IPS-NIHi7 (cell line): Measurements from ENCODE around the gene GBP2.
"Not testable (repeated sequence)": the region's sequence is repeated elsewhere in the genome, so short reads cannot be mapped to it uniquely, and the experiment has no call there.

Source experiments
- DNase-seq: peaks from one replicate; pipeline ENCODE4 v3.0.0; 2012; ENCODE audit warnings: mixed read lengths; ENCODE audit errors: extremely low spot score

Gene GBP2

DNA sequence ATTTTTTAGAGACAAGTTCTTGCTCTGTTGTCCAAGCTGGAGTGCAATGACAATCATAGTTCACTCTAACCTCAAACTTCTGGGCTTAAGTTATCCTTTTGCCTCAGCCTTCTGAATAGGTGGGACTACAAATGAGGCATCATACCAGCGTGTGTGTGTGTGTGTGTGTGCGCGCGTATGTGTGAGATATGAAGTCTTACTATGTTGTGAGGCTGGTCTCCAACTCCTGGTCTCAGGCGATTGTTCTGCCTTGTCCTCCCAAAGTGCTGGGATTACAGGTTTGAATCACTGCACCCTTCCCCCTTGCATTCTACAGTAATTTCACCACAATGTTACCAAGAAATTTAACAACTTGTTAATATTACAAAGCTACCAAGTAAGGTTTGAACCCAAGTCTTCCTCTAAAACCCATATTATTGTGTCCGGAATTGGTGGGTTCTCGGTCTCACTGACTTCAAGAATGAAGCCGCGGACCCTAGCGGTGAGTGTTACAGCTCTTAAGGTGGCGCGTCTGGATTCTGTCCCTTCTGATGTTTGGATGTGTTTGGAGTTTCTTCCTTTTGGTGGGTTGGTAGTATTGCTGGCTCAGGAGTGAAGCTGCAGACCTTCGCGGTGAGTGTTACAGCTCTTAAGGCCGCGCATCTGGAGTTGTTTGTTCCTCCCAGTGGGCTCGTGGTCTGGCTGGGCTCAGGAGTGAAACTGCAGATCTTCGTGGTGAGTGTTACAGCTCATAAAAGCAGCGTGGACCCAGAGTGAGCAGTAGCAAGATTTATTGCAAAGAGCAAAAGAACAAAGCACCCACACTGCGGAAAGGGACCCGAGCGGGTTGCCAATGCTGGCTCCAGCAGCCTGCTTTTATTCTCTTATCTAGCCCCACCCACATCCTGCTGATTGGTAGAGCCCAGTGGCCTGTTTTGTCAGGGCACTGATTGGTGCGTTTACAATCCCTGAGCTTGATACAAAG lies 970 bp upstream of the GBP2 start:
- DNase-seq: not testable (repeated sequence)

DNA sequence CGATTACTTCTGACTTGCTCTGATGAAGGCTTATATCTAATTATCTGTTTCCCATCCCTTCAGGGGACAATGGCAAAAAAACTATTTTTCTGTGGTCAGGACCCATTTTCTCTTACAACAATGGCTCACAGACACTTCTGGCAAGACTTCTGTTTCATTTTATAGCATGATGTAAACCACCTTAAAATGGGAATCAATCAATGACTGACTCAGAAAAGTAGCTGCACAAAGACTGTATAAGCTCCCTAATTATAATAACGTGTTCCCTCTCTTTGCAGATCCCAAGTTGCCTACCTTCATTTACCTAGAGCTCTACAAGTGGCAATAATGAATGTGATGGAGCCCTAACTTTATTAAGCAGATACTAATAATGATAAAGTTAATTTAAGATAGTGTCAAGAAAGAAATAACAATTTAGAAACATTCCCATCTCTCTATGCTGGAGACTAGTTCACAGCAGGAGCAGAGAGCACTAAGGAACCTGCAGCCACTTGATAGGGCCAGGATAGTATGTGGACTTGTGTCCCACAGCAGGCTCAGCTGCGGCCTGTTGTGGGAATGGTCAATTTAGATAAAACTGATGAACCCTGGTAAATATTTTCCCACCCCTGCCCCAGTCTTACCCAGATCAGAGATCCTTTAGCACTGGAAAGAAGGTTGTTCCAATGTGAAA lies 538 bp downstream of the GBP2 start:
- peak; percentile 15 for DNase-seq

DNA sequence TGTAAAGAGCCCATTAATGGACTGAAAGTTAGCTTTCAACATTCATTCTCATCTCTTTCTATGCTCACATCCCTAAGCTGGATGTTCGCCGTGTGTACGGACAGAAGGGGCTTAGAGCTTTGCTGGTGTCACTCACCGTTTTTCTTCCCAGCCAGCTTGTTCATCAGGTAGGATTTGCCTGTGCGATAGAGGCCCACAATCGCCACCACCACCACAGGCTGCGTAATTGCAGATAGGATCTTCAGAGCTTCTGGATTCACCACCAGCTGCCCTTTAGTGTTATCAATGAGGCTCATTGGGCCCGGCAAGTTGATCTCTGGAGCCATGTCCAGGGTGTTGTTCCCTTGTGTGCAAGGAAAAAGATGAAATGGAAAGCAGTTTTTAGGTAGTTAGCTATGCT lies 4.3 kb downstream of the GBP2 start:
- DNase-seq: no peak

DNA sequence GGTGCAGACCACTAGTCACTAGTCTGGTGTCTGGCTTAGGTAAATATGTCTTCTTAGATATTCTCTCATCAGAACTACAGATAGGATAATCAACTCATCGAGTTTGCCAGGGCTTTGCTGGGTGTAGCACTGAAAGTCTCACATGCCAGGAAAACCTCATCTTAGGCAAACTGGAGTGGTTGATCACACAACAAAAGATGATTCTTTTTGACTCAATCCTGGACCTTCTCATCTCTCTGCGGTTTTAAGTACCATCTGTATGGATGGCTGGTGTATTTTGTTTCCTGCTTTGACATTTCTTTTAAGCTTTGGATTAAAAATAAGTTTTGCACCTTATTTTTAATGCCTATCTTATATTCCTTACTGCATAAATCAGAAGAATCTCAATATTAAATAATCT lies 11.3 kb downstream of the GBP2 start:
- DNase-seq: no peak

DNA sequence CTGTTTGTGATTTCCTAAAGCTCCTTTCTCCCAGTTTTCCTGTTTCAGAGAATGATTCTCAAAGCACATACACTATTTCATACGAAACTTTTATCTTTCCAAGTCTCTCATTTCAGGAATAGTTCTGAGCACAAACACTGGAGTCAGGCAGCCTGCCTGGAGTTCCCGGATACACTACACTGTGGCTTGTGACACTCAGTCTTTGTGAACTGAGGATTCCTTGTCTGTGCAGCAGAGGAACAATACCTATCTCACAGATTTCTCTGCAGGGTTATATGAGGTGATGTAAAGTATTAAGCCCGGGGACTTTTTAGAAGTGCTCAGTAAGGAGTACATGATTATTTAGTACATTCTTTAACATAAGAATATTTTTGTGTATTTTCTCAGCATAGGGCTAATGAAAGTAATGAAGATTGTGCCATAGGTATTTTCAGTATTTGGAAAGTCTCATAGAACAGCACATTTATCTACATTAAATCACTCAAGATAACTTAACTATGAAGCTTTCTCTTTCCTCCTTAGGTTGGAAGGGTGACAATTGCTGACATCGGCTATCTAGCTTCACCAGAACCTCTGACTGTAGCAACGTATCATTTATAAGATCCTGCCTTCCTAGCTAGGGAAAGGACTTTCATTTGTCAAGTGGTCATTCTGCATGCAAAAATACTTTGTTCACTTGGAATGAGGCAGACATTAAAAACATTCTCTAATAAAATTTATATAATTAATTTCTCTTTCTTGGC lies 12.9 kb downstream of the GBP2 start:
- DNase-seq: no peak

DNA sequence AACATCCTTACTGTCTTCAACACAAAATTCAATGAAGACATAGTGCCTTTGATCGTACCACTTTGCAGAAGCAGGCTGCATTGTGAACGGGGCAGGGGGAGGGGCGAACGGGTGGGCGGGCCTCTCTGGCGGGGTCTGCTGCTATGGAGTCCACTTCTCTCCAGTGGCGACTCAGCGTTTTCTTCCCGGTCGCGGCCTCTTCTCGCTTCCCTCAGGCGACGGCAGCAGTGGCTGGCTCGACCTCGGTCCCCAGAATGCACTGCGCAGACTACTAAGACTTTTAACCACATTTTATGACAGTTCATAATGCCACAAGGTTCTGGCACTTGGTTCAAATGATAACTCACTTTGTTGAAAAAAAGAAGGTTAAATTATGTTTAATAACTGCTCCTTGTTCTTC lies 21.2 kb downstream of the GBP2 start:
- DNase-seq: peak; percentile 16

DNA sequence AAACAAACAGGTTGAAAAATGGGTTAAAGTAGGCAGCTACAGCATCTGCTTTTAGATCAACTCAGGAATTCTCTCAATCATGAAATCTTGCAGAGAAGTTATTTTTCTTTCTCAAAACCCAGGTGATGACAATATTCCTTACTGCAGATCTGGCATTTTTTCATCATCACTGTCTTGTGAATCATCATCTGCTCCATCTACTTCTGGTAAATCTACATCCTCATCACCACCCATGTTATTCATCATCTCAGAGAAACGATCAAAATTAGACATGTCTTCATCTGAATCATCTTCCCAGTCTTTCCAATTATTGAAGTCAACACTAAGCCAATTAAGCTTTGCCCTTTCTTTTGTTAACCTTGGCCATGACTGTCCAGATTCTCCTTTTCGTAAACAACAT lies 21.8 kb downstream of the GBP2 start:
- no peak for DNase-seq

DNA sequence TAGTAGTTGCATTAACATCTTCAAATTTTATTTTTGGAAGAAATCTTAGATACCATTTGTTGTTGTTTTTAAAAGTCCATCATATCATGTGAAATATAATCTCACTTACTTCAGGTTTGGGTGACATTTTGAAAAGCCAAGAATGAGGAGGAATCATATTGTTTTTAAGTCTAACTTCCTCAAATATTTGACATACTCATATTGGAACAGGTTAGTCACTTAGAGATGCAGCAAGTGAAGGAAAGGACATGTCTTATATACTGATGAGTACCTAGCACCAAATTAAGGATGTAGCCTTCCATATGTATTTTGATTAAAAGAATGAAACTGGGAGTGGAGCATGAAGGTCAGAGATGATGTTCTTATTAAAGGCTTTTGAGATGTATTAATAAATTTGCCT lies 23.9 kb downstream of the GBP2 start:
- no peak for DNase-seq

DNA sequence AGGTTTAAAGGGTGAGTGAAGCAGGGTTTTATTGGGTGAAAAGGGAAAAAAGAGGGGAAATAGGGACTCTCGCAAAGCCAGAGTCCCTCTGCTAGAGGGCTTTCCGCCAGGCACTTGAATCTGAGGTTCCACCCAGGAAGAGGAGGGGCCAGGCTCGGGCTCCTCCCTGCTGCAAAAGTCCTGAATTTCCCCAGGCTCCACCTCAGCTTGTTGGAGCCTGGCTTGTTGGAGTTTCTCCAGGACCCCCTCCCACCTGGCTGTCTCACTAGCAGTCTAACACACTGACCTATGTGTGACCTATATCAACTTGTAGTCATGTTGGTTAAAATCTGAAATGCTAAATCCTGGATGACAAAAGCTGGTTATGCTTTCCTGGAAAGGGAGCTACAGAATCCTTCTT lies 25.5 kb downstream of the GBP2 start:
- peak; percentile 13 for DNase-seq

DNA sequence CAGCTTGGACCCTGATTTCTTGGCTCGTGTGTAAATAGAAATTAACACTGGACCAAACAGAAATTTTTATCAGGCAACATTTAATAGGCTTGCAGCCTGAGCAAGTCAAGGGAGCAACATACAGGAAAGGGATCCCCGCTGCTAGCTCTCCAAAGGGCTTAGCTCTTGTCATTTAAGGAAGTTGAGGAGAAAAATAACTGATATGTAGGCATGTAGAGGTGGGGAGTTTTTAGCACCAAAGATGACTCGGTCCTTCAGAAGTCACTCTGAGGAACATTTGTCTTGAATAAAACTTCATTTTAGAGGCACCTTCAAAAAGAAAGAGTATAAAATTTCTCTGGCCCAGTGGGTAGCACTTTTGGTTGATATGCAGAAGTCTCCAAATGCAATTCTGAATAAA lies 27.1 kb downstream of the GBP2 start:
- no peak for DNase-seq

DNA sequence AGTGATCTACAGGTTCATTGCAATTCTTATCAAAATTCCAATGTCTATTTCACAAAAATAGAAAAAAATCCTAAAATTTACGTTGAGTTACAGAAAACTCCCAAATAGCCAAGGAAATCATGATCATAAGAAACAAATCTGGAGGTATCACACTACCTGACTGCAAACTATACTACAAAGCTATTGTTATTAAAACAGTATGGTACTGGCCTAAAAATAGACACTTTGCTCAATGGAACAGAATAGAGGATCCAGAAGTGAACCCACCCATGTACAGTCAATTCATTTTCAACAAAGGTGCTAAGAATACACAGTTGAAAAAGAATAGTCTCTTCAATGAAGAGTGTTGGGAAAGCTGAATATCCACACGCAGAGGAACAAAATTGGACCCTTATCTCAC lies 30.2 kb downstream of the GBP2 start:
- no peak for DNase-seq

DNA sequence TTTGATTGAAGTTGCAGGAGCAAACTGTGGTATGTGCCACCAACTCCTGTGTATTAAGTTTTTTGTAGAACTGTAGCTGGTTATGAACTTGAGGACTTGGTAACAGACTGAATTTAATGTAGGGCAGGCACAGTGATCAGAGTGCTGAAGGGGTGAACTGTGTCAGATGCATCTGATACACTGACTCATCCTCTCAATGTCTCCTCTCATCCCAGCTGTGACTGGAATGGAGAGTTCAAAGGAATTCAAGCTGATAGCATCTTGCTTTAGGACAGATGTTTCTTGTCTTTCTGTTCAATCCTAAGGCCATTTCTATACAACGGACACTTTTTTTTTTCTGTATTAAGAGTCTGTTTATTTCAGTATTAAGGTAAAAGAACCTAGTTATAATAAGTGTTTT lies 36.0 kb downstream of the GBP2 start:
- DNase-seq: no peak

DNA sequence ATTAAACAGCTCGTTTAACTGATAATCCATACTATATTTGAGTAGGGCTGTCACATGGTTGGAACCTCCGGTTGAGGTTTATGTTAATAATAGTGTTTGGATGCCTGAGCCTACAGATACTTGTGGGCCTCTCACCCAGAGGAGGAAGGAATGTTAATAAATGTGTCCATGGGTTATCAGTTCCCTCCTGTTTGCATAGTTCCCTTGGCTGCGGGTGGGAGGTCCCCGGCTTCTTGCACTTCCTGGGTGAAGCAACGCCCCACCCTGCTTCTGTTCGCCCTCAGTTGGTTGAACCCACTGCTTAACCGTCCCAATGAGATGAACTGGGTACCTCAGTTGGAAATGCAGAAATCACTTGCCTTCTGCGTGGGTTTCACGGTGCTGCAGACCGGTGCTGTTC lies 37.3 kb downstream of the GBP2 start:
- no peak for DNase-seq

DNA sequence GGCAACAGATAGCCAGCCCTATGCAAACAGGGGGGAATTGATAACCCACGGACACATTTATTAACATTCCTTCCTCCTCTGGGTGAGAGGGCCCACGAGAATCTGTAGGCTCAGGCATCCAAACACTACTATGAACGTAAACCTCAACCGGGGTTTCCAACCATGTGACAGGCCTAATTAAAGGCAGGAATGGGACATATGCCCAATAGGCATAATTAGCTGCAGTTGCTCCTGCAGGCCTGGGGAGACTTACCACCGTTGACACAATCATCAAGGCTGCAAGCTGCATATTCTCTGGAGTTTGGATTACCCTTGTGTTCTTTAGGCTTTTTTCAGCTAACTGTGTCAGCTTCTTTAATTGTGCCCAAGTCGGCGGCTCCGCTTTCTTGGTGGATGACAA lies 38.7 kb downstream of the GBP2 start:
- DNase-seq: no peak

DNA sequence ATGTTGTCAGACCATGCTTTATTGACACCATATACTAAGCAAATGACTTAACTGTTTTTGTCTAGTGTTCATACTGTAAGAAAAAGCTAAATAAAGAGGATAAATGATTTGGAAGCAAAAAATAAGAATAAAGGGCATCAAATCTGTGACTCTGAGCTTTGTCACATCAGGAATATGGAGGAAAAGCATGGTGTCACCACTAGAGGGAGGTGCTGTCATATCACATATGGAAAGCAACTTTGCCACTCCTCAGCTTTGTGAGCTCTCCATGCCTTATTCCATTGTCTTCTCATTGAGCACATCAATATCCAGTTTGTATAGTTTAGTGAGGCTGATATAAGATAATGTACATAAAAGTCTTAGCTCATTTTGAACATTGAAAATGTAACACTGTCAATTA lies 40.1 kb downstream of the GBP2 start:
- no peak for DNase-seq

DNA sequence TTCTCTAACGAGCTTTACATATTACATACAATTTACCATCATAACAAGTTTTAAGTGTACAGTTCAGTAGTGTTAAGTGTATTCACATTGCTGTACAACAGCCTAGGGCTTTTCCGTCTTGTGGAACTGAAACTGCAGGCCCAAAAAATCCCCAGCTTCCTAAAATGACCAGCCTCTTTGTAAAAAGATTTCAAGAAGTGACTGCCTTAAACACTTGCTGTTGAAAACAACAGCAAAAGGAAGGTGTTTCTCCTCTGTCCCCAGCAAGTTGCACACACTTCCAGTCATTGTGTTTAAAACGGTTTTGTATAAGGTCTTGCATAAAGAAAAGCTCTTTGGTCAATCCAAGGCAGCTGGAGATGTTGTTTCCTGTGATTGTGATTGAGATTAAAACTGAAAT lies 44.9 kb downstream of the GBP2 start:
- DNase-seq: no peak

DNA sequence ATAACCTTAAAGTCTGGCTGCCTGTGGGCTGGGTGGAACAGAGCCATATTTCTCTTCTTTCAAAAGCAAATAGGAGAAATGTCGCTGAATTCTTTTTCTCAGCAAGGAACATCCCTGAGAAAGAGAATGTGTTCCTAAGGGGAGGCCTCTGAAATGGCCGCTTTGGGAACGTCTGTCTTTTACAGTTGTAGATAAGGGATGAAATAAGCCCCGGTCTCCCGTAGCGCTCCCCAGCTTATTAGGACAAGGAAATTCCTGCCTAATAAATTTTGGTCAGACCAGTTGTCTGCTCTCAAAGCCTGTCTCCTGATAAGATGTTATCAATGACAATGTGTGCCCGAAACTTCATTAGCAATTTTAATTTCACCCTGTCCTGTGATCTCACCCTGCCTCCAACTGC lies 45.8 kb downstream of the GBP2 start:
- not testable (repeated sequence) for DNase-seq

DNA sequence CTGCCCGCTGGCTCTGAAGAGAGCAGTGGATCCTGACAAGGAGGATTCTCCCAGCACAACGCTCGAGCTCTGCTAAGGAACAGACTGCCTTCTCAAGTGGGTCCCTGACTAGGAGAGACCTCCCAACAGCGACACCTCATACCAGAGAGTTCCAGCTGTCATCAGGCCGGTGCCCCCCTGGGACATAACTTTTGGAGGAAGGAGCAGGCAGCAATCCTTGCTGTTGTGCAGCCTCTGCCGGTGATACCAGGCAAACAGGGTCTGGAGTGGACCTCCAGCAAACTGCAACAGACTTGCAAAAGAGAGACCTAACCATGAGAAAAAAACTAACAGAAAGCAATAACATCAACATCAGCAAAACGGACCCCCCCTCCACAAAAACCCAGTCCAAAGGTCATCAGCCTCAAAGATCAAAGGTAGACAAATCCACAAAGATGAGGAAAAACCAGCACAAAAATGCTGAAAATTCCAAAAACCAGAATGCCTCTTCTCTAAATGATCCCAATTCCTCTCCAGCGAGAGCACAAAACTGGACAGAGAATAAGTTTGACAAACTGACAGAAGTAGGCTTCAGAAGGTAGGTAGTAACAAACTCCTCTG lies 53.3 kb downstream of the GBP2 start:
- DNase-seq: not testable (repeated sequence)

DNA sequence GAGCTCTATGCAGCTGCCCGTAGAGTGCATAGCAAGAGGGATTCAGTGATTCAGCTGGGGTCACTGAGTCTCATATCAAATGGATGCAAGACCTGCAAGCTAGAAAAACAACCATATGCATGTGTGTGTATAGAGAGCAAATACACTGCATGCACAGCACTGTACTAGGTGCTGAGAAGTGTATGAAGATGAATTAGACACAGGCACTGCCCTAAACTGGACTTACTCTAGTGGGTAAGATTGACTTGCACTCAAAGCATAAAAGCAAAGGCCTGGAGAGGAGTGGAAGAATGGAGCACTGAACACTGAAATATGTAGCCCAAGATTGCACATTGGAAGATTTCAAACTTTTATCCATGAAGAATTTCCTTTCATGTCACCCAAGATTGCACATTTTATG lies 55.4 kb downstream of the GBP2 start:
- no peak for DNase-seq

DNA sequence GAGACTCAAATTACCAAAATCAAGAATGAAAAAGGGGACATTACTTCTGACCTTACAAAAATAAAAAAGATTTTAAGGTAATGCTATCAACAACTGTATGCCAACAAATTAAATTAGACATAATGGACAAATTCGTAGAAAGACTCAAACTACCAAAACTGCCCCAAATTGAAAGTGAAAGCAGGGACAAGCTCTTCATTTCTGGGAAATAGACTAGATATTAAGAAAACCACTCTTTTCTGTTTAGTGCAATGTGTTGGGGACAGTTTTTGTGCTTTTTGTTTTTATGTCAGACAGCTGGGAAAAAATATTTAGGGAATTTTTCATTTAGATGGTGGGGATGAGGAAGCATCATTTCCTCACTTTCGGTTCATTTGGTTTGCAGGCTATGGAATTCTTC lies 56.0 kb downstream of the GBP2 start:
- DNase-seq: no peak

DNA sequence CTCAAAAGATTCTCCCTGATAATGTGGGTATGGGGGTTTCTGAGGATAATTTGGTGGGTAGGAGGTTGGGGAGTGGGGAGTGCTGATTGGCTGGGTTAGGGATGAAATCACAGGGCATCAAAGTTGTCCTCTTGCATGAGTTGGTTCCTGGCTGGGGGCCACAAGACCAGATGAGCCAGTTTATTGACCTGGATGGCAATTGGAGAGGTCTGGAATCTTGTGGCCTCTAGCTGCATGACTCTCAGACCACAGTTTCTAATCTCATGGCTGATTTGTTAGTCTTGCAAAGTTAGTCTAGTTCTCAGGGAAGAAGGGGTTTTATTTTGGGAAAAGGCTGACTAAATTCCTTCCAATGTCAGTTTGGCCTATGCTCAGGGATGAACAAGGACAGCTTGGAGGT lies 57.6 kb downstream of the GBP2 start:
- no peak for DNase-seq
